Measurements from ENCODE around the gene CPT1A.
"Not testable (repeated sequence)": the region's sequence is repeated elsewhere in the genome, so short reads cannot be mapped to it uniquely, and the experiment has no call there.

GRCh38 chr11:68884827-68885226 is 43.1 kb upstream of the CPT1A start:
- TF ChIP-seq, protein P1, sequence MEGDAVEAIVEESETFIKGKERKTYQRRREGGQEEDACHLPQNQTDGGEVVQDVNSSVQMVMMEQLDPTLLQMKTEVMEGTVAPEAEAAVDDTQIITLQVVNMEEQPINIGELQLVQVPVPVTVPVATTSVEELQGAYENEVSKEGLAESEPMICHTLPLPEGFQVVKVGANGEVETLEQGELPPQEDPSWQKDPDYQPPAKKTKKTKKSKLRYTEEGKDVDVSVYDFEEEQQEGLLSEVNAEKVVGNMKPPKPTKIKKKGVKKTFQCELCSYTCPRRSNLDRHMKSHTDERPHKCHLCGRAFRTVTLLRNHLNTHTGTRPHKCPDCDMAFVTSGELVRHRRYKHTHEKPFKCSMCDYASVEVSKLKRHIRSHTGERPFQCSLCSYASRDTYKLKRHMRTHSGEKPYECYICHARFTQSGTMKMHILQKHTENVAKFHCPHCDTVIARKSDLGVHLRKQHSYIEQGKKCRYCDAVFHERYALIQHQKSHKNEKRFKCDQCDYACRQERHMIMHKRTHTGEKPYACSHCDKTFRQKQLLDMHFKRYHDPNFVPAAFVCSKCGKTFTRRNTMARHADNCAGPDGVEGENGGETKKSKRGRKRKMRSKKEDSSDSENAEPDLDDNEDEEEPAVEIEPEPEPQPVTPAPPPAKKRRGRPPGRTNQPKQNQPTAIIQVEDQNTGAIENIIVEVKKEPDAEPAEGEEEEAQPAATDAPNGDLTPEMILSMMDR (conservative IDR thresholded peaks at IDR 0.05), result not testable (repeated sequence)
- TF ChIP-seq ZFX (IDR thresholded peaks at IDR 0.05), result not testable (repeated sequence)

Data from C4-2B (cell line).